22Rv1 (cell line): ENCODE data around the gene TMEM30B.

Experiments
- H3K27ac ChIP-seq: fragments of 450-650 bp; 2 replicates; pipeline ENCODE4 v1.5.1; 2017
- CTCF ChIP-seq: fragments of 450-650 bp; IDR thresholded peaks from 2 replicates; pipeline ENCODE4 v1.5.1; 2017; ENCODE audit warnings: mild to moderate bottlenecking
- ZFX ChIP-seq: fragments of 450-650 bp; IDR thresholded peaks from 2 replicates; pipeline ENCODE4 v1.6.1; 2017; ENCODE audit warnings: antibody characterized with exemption, borderline replicate concordance

Gene TMEM30B

DNA sequence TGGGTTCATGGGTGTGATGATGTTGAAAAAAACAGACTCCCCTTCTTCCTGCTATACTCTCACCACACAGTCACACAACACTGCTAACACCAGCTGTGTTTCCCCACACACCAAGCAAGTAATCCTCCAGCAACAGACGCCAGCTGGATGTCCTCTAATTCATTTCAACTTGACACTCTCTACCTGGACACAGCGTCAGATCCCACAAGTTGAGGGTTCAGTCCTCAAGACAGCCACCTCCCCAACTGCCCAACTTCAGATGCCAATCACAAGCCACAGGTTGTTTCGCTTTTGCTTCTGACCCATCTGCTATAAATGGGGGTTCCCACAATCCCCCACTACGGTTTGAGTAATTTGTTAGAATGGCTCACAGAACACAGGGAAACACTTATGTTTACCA, 49.3 kb downstream of the TMEM30B start:
- TF ChIP-seq ZFX (no peak), CTCF (no peak)
- no peak overlapping the region for H3K27ac ChIP-seq

DNA sequence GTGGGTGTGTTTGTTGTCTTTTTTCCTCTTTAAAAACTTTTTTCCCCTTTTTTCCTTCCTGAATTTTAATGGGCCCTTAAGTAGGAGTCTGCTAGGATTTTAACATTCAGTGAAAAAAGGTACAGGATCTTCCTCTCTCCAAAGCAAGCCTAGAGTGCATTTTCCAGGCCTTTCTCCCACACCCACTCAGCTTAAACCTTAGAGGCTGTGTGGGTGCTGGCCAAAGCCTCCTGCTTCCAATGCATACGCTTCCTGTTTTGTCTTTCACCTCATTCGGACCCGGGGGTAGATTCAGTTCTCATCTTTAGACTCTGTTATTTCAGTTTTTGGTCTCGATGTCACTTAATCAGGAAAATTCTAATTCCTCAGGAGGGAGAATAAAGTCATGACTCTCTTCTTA, 51.2 kb downstream of the TMEM30B start:
- no peak overlapping the region for H3K27ac ChIP-seq
- no peak for TF ChIP-seq CTCF
- no peak for TF ChIP-seq ZFX

DNA sequence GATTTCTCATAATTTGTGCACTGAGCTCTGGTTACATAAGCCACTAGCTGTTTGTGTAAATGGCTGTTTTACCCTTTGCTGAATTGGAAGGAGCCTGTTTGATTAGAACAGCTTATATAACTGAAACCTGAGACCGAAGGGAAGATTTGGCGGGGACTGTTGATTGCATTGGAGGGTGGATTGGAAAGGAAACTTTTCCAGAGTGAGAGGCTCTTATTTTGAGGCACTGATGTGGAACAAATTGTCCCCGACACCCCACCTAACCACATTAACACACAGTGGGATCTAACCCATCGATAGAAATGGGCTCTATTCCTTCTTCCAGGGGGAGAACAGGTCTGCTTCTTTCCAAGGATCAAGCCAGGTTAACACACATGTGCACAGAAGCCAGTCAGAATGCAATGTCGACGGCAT, 51.7 kb downstream of the TMEM30B start:
- TF ChIP-seq CTCF (no peak), ZFX (no peak)

GRCh38 chr14:61227884-61228591, 53.1 kb downstream of the TMEM30B start:
- TF ChIP-seq CTCF: no peak
- no peak for TF ChIP-seq ZFX
- H3K27ac ChIP-seq: no peak overlapping the region

More for the DNA sequence above, 51.7 kb downstream of the TMEM30B start:
- no peak overlapping the region for H3K27ac ChIP-seq
